GM10847 (cell line): ENCODE data around the gene ADD3.

Experiments used
- POLR2A ChIP-seq: IDR thresholded peaks from 2 replicates; pipeline ENCODE4 v1.6.1; 2011; ENCODE audit not compliant: insufficient read length; ENCODE audit errors: extremely low read depth

ADD3 gene

DNA sequence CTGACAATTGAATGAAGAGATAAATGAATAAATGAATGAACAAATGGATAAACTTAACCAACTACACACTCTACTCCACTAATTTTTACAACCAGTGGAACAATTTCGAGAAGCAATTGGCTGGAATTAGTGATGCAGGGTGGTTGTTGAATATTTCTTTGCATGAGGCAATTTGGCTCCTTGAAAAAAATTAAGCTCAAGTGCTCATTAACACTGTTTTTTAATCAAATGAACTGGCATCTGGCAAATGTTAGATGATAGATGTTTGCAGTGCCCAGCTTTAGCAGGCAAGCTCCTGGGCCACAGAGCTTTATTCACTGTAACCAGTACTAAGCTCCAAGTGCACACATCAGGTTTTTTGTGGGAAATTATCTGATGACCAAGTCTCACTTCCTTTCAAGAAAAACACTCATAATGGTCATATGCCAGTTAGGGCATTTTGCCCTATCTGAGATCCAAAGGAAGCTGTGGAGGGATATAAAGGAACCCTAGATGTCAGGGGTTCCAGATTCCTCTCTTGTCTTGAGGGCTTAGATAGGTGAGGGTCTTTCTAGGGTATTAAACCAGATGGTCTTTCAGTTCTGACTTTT lies 16.4 kb upstream of the ADD3 start:
- no peak for TF ChIP-seq POLR2A

DNA sequence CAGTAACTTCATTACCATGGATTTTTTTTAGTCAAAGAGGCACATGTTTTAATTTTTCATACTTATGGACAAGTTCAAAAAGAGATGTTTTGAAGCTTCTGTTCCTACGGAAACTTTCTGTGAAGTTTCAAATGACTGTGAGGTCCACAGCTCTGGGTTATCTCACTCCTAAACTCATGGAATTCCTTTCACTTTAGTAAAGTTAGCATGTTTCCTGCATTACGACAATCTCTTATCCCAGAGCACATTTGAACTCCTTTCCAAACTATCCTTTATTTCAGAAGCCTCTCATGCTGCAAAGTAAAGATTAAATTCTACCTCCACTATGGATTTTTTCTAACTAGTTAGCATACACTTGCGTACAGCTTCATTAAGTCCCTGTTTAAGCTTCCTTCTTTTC lies 15.3 kb upstream of the ADD3 start:
- TF ChIP-seq POLR2A = no peak

DNA sequence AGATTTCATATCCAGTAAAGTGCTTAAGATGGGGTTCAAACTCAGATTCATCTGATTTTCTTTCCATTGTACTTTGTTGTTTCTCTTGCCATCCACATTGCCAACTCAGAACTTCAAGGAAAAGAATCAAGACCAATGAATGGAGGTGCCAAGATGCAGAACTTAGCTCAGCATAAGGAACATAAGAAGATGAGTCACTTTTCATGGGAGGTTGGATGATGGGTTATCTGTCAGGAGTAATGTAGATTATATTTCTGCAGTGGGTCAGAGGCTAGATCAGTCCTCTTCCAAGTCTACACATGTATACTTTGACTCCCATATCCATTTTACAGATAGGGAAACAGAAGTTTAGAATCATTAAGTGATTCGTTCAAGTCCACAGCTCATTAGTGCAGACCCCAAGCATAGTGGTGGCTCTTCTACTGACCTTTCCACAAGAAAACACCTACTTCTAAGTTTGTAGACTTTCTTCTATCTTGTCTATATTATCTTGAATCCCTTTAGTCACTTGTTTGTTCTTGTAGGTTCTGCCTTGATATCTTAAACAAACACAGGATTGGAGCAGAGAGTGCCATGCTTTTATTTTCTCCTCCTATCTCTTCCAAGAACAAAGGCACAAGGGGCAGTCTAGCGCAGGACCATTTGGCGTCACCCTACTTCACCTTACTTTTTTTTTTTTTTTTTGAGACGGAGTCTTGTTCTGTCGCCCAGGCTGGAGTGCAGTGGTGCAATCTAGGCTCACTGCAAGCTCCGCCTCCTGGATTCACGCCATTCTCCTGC lies 14.0 kb upstream of the ADD3 start:
- TF ChIP-seq POLR2A = no peak

DNA sequence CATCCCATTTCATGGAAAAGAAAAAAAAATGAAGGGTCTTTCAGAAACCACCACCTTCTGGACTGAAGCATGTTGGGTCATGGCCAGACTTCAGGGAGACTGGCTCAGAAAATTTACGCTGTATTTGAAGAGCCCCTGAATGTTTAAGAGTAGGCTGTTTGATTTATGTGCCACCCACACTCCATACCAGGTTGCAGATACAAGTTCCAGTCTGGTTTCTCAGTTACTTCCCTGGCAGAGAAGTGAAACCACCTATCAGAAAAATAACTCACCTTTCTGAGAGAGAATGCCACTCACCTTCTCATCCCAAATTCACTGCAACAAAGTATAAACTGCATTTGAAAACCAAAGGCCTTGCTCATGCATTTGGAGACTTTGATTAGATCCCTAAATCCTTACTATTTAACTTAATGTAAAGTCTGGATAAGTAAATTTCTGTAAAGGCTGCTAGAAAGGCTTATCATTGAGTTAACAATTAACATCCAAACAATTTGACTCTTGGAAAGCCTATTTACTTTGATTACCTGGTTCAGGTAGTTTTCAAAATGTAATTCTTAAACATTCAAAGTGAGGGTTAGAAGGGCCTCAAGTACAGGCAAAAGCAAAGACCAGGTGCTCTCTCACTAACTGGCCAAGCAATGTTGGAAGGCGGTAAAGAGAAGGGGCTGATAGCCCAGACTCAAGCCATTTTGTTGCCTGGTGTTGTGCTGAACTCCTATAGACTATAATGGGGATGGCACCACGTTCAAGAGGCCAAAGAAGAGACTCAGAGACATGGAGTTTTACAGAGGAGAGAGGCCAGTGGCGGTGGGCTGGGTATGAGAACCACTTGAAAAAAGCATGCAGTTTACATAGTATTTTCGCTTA lies 12.8 kb upstream of the ADD3 start:
- TF ChIP-seq POLR2A = no peak

DNA sequence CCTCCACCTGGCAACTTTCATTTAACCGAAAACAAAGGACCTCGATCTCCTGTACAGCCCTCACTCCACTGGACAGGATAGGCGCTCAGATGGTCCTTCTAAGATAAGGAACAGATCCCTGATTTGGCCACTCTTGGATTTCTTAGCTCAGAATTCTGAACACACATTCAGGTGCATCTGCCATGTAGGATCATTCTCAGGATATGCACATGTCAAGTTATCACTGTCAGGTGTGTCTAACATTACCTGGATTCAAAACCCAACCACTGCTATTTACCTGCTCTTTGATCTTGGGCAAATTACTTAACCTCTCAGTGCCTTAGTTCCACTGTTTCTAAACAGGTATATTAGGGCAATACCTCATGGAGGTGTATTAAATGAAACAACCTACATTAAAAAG lies 12.2 kb upstream of the ADD3 start:
- no peak for TF ChIP-seq POLR2A

DNA sequence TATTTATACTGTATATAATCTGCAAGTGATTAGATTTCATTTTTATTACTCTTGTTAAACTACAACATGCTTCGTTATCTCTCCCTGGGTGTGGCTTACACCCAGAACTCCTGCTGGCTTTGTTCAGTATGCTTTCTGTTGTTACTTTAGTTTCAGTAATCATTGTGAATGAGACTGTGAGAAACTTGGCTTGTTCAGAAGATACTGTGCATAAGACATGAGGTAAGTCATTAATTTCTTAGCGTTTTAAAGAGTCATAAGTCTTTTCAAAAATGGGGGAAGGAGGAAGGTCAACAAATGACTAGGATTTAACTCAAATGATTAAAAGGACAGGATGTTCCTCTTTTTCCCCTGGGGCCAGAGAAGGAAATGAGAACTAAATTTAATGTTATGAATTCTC lies 11.6 kb upstream of the ADD3 start:
- no peak for TF ChIP-seq POLR2A

DNA sequence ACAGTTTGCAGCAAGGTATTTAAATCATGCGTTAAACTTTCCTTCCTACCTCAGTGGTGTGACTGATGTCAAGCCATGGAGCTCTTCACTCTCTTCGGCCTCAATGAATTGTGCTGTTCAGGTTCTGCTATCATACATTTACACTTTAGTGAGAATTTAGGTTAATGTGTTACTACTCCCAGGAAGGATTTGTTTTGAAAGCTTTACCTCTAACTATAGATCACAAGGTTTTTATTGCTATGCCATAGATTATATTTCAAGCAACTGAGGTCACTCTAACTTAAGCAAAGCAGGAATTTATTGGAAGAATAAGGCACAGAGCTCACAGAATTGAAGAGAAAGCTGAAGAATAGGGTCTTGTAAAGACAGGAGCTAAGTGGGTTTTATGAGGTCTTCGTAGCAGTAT lies 11.0 kb upstream of the ADD3 start:
- no peak for TF ChIP-seq POLR2A

DNA sequence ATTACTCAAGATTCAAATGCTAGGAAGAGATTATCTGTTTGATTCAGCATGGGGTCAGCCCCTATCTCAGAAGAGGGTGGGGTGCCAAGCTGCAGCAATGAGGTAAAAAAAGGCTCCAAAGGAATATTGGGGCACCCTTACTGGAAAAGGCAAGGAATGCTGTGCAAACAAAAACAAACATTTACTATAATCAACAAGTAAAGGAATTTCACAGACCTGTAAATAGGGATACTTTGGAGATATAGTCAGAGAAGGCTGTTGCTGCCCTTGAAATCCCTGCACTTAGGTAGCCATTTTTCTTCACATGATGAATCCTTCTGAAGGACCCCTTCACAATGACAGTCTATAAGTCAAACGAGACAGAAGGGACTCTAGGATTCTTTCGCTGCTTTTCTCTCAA lies 10.6 kb upstream of the ADD3 start:
- no peak for TF ChIP-seq POLR2A

DNA sequence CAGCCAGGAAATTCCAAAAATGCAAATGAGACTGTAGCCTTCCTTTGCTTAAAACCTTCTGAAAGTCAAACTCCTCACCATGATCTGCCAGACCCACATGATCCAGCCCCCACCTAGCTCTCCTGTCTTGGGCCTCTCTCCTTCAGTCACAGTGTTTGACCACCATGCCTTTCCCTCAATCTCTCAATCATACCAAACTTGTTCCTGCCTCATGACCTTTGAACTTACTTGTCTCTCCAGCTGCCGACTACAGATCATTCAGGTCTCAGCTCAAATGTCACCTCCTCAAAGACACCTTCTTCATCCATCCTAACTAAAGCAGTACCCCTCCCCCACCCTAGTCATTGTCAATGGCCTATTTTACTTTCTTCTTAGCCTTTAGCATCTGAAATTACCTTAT lies 9.3 kb upstream of the ADD3 start:
- TF ChIP-seq POLR2A = no peak

DNA sequence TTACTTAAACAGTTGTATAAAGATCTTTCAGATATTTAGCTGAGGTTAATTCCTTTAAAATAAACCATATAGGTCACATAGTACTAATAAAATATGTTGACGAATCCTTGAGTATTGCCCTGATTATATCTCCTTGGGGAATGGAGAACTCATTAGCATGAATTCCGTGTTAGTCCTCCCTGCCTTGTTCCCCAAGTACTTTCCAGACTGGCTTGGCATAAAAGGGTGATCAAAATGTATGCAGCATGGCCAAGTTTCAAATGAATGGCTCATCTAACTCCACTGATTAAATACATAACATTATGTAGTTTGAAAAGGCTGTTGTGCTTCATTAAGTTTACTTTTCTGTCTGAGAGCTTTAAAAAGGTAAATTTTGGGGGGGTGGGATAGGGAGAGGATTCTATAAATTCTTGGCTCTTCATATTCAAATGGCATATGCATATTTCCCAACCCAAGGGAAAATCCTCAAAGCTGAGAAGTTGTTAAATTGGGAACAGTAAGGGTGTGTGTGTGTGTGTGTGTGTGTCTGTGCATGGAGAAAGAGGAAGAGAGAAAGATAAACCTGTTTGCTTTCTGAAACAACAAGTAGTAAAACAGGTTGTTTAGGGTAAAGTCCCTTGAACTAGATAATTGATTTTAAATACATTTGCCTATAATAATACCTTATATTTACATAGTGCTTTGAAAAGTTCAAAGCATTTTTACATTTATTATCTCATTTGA lies 4.8 kb upstream of the ADD3 start:
- TF ChIP-seq POLR2A = no peak

DNA sequence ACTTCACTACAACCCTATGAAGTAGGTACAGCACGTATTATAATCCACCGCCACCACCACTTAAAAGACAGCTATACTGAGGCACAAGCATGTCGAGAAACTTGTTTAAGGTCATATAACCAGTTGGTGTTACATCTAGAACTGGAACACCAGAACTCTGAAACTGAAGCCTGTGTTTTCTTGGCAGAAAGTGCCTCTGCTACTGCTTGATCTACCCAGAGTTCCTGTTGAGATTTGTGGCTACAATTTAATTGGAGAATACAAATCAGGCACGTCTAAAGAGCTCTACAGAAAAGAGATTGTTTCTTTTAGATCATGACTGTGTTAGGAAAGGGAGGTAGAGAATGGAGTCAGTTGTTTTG lies 4.3 kb upstream of the ADD3 start:
- TF ChIP-seq POLR2A = no peak

DNA sequence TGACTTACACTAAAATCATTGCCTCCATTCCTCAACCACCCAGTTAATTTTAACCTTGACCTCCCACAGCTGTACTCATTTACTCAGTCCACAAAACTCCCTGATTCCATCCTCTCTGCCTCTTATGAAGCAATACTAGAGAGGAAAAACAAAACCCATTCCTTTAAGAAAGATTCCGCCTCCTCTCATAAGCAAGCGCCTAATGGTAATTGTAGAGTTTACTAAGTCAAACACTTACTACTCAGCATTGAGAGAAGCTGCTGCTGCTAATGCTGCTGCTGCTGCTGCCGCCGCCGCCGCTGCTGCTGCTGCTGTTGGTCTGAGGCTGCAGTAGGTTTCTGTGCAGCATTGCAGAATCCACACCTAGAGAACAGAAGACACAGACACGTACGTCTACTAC lies 2.1 kb upstream of the ADD3 start:
- no peak for TF ChIP-seq POLR2A

DNA sequence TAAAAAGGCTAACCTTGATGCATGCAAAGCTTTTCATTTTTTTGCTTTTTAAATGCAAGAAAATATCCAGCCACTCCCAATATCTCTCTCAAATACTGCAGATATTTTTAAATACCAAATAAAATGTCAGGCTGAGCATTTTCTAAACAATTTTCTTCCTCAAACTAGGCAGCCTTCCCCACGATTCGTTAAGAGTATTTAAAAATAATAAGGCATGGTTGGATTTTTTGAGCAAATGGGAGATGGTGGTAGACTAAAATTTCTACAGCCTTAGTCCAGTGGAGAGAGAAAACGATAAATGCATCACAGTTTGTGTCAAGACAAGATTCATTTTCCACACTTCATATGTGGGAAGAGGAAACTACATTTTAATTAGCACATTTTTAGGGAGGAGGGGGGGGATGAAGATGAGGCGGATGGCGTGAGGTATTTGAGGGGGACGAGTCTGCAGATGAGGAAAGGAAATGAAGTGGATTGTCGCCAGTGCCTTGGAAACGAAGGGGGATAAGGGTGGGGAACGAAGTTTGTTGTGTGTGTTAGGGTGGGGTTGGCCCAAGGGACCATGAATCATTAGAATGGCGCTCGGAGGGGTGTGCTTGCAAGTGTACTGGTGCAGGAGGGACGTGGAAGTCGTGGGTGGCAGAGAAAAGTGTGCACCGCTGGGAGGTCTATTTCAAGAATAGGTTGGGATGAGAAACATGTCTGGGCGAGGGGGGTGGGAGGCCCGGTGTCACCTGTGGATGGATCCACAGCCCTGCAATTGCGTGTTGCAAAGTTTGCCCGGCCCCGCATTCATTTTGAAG lies 1.2 kb upstream of the ADD3 start:
- no peak for TF ChIP-seq POLR2A

DNA sequence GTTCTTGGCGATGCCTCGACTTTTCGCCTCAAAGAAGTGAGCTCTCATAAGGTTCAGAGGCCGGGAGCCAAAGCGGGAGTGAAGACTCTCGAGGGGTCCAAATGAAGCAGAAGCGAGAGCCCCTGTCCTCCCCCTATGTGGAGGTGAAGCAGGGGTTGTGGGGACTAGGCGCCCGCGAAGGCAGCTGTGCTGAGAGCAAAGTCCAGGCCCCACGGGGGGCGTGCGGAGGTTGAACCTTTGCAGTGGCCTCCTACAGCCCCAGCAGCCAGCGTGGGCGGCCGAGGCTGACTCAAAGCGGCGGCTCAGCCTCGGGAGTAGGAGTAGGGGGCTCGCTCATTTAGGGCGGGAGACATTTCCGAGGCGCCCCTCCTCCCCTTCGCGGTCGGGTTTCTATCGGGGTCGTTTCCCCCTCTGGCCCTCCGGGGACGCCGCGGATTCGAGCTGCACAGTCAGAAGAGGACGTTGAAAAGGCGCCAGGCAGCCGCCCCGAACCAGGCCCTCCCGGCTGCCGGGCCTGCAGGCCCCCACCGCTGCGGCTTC lies 553 bp upstream of the ADD3 start:
- peak; percentile 10 for TF ChIP-seq POLR2A

DNA sequence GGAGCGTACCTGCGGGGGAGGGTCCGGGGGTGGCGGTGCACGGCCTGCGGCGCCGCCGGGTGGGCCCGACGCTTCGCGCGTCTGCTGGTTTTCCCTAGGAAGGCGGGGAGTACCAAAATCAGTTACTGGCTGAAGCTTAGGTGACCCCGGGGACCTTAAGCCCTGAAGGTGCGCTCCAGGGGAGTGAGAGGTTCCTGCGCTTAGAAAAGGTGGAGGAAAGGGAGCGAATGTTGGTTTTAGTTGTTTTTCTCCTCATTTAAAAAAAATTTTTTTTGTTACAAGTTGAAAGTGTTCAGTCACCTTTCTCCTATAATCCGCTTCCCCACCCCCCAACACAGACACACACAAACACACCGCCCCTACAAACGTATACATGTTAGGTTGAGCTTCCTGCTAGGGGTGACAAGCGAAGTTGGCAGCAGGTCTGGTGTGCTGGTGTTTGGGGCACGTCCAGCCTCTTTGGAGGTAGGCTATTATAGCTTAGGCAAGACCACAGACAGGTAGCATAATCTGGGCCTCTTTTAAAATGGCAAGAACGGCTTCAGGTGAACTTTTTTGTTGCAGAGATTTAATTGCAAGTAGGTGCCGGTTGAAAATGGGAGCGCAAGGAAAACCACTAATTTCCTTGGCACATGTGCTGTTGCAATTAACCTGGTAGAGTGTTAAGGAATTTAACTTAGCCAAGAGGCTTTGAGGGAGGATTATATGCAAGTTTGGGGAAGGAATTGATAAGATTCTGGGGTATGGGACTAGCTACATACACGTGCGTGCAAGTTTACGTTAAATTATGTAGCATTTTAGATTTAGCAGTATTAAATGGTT lies 945 bp downstream of the ADD3 start:
- TF ChIP-seq POLR2A = no peak
